K562 (cell line): ENCODE results near the gene CDC42EP2. TPM values are rescaled to one million over a fixed set of nuclear protein-coding genes. Genes with fewer than 3 reads are reported as not detected.

ENCODE experiments used
- BRD9 ChIP-seq: fragments of 450-650 bp; IDR thresholded peaks from 2 replicates; pipeline ENCODE4 v1.6.1; 2018; ENCODE audit warnings: low read depth; ENCODE audit not compliant: partially characterized antibody
- FOSL1 ChIP-seq: fragments of 200-800 bp; sonication (Bioruptor generic); conservative IDR thresholded peaks from 2 replicates; pipeline ENCODE4 v1.6.1; 2016; ENCODE audit warnings: missing genetic modification characterization, missing compliant biosample characterization
- GATAD2B ChIP-seq: fragments of 450-650 bp; IDR thresholded peaks from 2 replicates; pipeline ENCODE4 v1.6.1; 2017; ENCODE audit warnings: mild to moderate bottlenecking, borderline replicate concordance
- HNRNPL ChIP-seq: fragments of 200-400 bp; formaldehyde crosslinking; IDR thresholded peaks from 2 replicates; pipeline ENCODE4 v1.6.1; 2017; ENCODE audit warnings: low read depth, mild to moderate bottlenecking, low read length
- LCOR ChIP-seq: sonication (generic); formaldehyde crosslinking; IDR thresholded peaks from 2 replicates; pipeline ENCODE4 v1.8.0; 2022; ENCODE audit warnings: mild to moderate bottlenecking, missing genetic modification reagents
- MTA3 ChIP-seq: fragments of 450-650 bp; formaldehyde crosslinking; IDR thresholded peaks from 2 replicates; pipeline ENCODE4 v1.6.1; 2017; ENCODE audit warnings: mild to moderate bottlenecking, borderline replicate concordance
- MXI1 ChIP-seq: IDR thresholded peaks from 2 replicates; pipeline ENCODE4 v1.6.1; 2011; ENCODE audit warnings: low read depth, mild to moderate bottlenecking, improper control_type of control experiment, low read length
- NEUROD1 ChIP-seq: fragments of 150-350 bp; IDR thresholded peaks from 2 replicates; pipeline ENCODE4 v1.6.1; 2014; ENCODE audit warnings: borderline replicate concordance, low read length, low read depth; ENCODE audit not compliant: partially characterized antibody
- RAD21 ChIP-seq, 2 experiments: fragments of 250-450 bp in 1 of 2; fragments of 450-650 bp in 1 of 2; sonication (Bioruptor Pico) in 1 of 2; formaldehyde crosslinking in 1 of 2; IDR thresholded peaks in 1 of 2; conservative IDR thresholded peaks in 1 of 2; 2 replicates each; pipeline versions ENCODE4 v1.4.0 to v1.8.0; 2020 to 2022; ENCODE audit warnings: mild to moderate bottlenecking in 2 of 2, moderate library complexity in 1 of 2
- RFX1 ChIP-seq: fragments of 450-650 bp; IDR thresholded peaks from 2 replicates; pipeline ENCODE4 v1.6.1; 2016; ENCODE audit warnings: mild to moderate bottlenecking, moderate library complexity
- SMC3 ChIP-seq: conservative IDR thresholded peaks from 2 replicates; pipeline ENCODE4 v1.6.1; 2011; ENCODE audit warnings: low read depth, low read length, improper control_type of control experiment; ENCODE audit not compliant: insufficient read depth
- SRSF3 ChIP-seq: fragments of 200-400 bp; formaldehyde crosslinking; IDR thresholded peaks from 2 replicates; pipeline ENCODE4 v1.6.1; 2016; ENCODE audit warnings: mild to moderate bottlenecking, low read length, moderate library complexity; ENCODE audit not compliant: insufficient read depth
- TBP ChIP-seq: optimal IDR thresholded peaks from 2 replicates; pipeline ENCODE3; 2011; ENCODE audit warnings: low read depth, low read length, improper control_type of control experiment
- XRCC5 ChIP-seq: fragments of 200-400 bp; formaldehyde crosslinking; IDR thresholded peaks from 2 replicates; pipeline ENCODE4 v1.6.1; 2017; ENCODE audit warnings: low read depth, mild to moderate bottlenecking, low read length
- ZNF24 ChIP-seq: fragments of 450-650 bp; IDR thresholded peaks from 2 replicates; pipeline ENCODE4 v1.6.1; 2016
- polyA plus RNA-seq, 8 experiments: library from polyadenylated mRNA; depleted of rRNA in 4 of 8; stranded (reverse) in 5 of 8; unstranded in 3 of 8; fragments of >200 nt; fragmentation: Nextera tagmentation in 2 of 8; fragmentation: Illumina TruSeq in 1 of 8; extraction: Ambion mirVana in 2 of 8; extraction: Trizol in 1 of 8; gene quantifications; 2 replicates each; pipeline versions ENCODE4 v1.2.1 to v1.2.3, GENCODE V29; 2011 to 2014; ENCODE audit warnings: inconsistent platforms in 1 of 8, missing spikeins in 1 of 8
- total RNA-seq, 7 experiments: library from RNA; depleted of rRNA in 6 of 7; stranded (reverse); fragments of >200 nt in 6 of 7; fragmentation: Illumina TruSeq in 2 of 7; extraction: Trizol in 2 of 7; gene quantifications; 2 replicates each; pipeline versions ENCODE4 v1.2.1 to v1.2.3, GENCODE V29; 2011 to 2021; ENCODE audit warnings: low replicate concordance in 1 of 7
- TF ChIP-seq, protein P1 (sequence below): fragments of 200-800 bp; sonication (Bioruptor generic); IDR thresholded peaks from 2 replicates; pipeline ENCODE4 v1.6.1; 2017; ENCODE audit warnings: missing genetic modification characterization, missing compliant biosample characterization
- TF ChIP-seq, protein P2 (sequence below): fragments of 450-650 bp; IDR thresholded peaks from 2 replicates; pipeline ENCODE4 v1.6.1; 2018; ENCODE audit not compliant: partially characterized antibody
- TF ChIP-seq, protein P3 (sequence below), 3 experiments: IDR thresholded peaks in 2 of 3; conservative IDR thresholded peaks in 1 of 3; 2 replicates each; pipeline ENCODE4 v1.5.1; 2011 to 2012; ENCODE audit warnings: low read length in 3 of 3, mild to moderate bottlenecking in 3 of 3, control low read depth in 2 of 3, improper control_type of control experiment in 1 of 3, inconsistent platforms in 1 of 3, low read depth in 1 of 3, mixed read lengths in 1 of 3, moderate library complexity in 1 of 3; ENCODE audit not compliant: insufficient read depth in 2 of 3
- TF ChIP-seq, protein P4 (sequence below): fragments of 250-450 bp; sonication (Bioruptor Pico); IDR thresholded peaks from 2 replicates; pipeline ENCODE4 v1.8.0; 2021; ENCODE audit warnings: mild to moderate bottlenecking, moderate library complexity

Gene CDC42EP2
- total and polyA plus RNA-seq, 9 of the 15 experiments (the other 6 are each of a cell fraction or from before 2014, with no cell fraction given): 0.27 to 3.5 (median 0.83) TPM; not detected in 1

DNA sequence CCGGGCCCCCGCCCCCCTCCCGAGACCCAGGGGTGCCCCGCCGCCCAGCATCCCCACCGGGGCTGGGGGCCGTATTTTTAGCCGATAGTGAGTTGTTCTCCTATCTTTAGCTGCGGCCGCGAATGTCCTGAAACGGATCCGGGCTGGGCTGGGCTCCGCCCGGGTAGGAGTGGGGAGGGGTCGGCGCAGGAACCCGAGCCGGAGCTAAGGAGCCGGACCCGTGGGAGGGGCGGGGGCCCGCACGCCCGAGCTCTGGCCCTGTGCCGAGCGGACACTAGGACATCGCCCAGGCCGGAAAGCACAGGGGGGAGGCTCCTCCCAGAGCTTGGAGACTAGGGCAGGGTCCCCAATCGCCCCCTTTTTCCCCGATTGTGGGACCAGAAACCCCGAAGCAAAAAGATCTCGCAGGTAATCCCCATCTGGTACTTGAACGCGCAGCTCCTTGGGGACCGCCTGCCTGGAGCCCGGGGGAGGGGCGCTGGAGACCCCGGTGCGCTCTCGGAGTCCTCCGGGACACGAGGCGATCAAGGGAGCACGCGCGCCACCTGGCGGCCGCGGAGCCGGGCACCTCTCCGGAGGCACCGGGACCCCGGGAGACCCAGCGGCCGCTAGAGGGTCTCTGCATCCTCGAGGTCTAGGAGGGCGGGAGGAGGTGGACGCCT is 669 bp downstream of the CDC42EP2 start (continued):
- TF ChIP-seq, protein P1, sequence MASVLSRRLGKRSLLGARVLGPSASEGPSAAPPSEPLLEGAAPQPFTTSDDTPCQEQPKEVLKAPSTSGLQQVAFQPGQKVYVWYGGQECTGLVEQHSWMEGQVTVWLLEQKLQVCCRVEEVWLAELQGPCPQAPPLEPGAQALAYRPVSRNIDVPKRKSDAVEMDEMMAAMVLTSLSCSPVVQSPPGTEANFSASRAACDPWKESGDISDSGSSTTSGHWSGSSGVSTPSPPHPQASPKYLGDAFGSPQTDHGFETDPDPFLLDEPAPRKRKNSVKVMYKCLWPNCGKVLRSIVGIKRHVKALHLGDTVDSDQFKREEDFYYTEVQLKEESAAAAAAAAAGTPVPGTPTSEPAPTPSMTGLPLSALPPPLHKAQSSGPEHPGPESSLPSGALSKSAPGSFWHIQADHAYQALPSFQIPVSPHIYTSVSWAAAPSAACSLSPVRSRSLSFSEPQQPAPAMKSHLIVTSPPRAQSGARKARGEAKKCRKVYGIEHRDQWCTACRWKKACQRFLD (CRISPR knock-in tag): 0 out of 2 replicates have a peak, but pooled peaks have one; percentile 44
- TF ChIP-seq FOSL1 (tag) (peak; percentile 29), SRSF3 (no peak), LCOR (CRISPR knock-in tag) (no peak), GATAD2B (peak; percentile 93), MXI1 (0 out of 2 replicates have a peak, but pooled peaks have one; percentile 57), MTA3 (peak; percentile 65; the same call in 1 of the 2 replicates), XRCC5 (peak; percentile 79), SMC3 (peak; percentile 85), RFX1 (no peak), TBP (peak; percentile 10), BRD9 (peak; percentile 37), NEUROD1 (peak; percentile 17), ZNF24 (0 out of 2 replicates have a peak, but pooled peaks have one; percentile 45), RAD21 (CRISPR knock-in tag; conservative IDR thresholded peaks at IDR 0.05 in 1 of 2, IDR thresholded peaks at IDR 0.05 in 1 of 2) (peak; percentile 90), HNRNPL (no peak)
- TF ChIP-seq, protein P2, sequence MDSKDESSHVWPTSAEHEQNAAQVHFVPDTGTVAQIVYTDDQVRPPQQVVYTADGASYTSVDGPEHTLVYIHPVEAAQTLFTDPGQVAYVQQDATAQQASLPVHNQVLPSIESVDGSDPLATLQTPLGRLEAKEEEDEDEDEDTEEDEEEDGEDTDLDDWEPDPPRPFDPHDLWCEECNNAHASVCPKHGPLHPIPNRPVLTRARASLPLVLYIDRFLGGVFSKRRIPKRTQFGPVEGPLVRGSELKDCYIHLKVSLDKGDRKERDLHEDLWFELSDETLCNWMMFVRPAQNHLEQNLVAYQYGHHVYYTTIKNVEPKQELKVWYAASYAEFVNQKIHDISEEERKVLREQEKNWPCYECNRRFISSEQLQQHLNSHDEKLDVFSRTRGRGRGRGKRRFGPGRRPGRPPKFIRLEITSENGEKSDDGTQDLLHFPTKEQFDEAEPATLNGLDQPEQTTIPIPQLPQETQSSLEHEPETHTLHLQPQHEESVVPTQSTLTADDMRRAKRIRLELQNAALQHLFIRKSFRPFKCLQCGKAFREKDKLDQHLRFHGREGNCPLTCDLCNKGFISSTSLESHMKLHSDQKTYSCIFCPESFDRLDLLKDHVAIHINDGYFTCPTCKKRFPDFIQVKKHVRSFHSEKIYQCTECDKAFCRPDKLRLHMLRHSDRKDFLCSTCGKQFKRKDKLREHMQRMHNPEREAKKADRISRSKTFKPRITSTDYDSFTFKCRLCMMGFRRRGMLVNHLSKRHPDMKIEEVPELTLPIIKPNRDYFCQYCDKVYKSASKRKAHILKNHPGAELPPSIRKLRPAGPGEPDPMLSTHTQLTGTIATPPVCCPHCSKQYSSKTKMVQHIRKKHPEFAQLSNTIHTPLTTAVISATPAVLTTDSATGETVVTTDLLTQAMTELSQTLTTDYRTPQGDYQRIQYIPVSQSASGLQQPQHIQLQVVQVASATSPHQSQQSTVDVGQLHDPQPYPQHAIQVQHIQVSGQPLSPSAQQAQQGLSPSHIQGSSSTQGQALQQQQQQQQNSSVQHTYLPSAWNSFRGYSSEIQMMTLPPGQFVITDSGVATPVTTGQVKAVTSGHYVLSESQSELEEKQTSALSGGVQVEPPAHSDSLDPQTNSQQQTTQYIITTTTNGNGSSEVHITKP: peak; percentile 16
- TF ChIP-seq, protein P3, sequence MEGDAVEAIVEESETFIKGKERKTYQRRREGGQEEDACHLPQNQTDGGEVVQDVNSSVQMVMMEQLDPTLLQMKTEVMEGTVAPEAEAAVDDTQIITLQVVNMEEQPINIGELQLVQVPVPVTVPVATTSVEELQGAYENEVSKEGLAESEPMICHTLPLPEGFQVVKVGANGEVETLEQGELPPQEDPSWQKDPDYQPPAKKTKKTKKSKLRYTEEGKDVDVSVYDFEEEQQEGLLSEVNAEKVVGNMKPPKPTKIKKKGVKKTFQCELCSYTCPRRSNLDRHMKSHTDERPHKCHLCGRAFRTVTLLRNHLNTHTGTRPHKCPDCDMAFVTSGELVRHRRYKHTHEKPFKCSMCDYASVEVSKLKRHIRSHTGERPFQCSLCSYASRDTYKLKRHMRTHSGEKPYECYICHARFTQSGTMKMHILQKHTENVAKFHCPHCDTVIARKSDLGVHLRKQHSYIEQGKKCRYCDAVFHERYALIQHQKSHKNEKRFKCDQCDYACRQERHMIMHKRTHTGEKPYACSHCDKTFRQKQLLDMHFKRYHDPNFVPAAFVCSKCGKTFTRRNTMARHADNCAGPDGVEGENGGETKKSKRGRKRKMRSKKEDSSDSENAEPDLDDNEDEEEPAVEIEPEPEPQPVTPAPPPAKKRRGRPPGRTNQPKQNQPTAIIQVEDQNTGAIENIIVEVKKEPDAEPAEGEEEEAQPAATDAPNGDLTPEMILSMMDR (IDR thresholded peaks at IDR 0.05 in 2 of 3, conservative IDR thresholded peaks at IDR 0.05 in 1 of 3; ENCODE audit: insufficient read depth in 2 of 3, low read depth in 1 of 3, low read length in 3 of 3): peak; percentile 96 to 98 (median 98)
- TF ChIP-seq, protein P4, sequence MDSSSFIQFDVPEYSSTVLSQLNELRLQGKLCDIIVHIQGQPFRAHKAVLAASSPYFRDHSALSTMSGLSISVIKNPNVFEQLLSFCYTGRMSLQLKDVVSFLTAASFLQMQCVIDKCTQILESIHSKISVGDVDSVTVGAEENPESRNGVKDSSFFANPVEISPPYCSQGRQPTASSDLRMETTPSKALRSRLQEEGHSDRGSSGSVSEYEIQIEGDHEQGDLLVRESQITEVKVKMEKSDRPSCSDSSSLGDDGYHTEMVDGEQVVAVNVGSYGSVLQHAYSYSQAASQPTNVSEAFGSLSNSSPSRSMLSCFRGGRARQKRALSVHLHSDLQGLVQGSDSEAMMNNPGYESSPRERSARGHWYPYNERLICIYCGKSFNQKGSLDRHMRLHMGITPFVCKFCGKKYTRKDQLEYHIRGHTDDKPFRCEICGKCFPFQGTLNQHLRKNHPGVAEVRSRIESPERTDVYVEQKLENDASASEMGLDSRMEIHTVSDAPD: no peak
